HEK293 (cell line): Measurements from ENCODE around the gene MUSTN1.

Experiments used
- CTCF ChIA-PET: fragments of 350-600 bp; formaldehyde crosslinking; extraction: SDS; loops from one replicate; lab custom pipeline; 2021; ENCODE audit warnings: antibody characterized with exemption; lab: Yijun Ruan, JAX
- POLR2A ChIA-PET: fragments of 300-600 bp; formaldehyde crosslinking; extraction: SDS; loops from one replicate; lab custom pipeline; 2020; ENCODE audit warnings: antibody characterized with exemption, inconsistent platforms; lab: Yijun Ruan, JAX
- H3K27ac ChIP-seq: fragments of 200-500 bp; sonication (Bioruptor generic); 2 replicates; pipeline ENCODE4 v1.5.1; 2014; ENCODE audit warnings: low read depth, low read length, control low read depth, inconsistent platforms; ENCODE audit errors: extremely low read depth
- H3K36me3 ChIP-seq, 2 experiments: fragments of 200-500 bp in 1 of 2; sonication (Bioruptor generic) in 1 of 2; 1 replicate in 1 of 2; 2 replicates in 1 of 2; pipeline ENCODE4 v1.5.1; 2014 to 2017; ENCODE audit warnings: inconsistent platforms in 2 of 2, low read length in 2 of 2; ENCODE audit not compliant: control insufficient read depth in 2 of 2, insufficient read depth in 1 of 2
- H3K4me1 ChIP-seq: fragments of 200-500 bp; sonication (Bioruptor generic); 2 replicates; pipeline ENCODE4 v1.5.1; 2014; ENCODE audit warnings: mild to moderate bottlenecking, low read length, inconsistent platforms; ENCODE audit not compliant: control insufficient read depth, insufficient read depth
- H3K4me3 ChIP-seq: 2 replicates; pipeline ENCODE4 v1.5.1; 2011; ENCODE audit warnings: low read depth, mild to moderate bottlenecking, control low read depth, low read length, moderate library complexity
- H3K9me3 ChIP-seq: fragments of 200-500 bp; sonication (Bioruptor generic); 2 replicates; pipeline ENCODE4 v1.5.1; 2014; ENCODE audit warnings: low read depth, low read length, inconsistent platforms; ENCODE audit not compliant: control insufficient read depth, insufficient read depth
- KLF8 ChIP-seq: fragments of 450-650 bp; formaldehyde crosslinking; IDR thresholded peaks from 2 replicates; pipeline ENCODE4 v1.5.1; 2016; ENCODE audit warnings: missing biosample characterization, missing genetic modification characterization
- SCRT2 ChIP-seq: fragments of 450-650 bp; formaldehyde crosslinking; IDR thresholded peaks from 2 replicates; pipeline ENCODE4 v1.5.1; 2016; ENCODE audit warnings: missing biosample characterization, missing genetic modification characterization
- SETDB1 ChIP-seq: IDR thresholded peaks from one replicate; pipeline ENCODE4 v1.6.1; 2017; ENCODE audit warnings: mild to moderate bottlenecking, low read length, moderate library complexity, mixed read lengths; ENCODE audit not compliant: insufficient read length
- WT1 ChIP-seq: fragments of 450-650 bp; formaldehyde crosslinking; IDR thresholded peaks from 2 replicates; pipeline ENCODE4 v1.5.1; 2016; ENCODE audit warnings: missing biosample characterization, missing genetic modification characterization
- ZBTB1 ChIP-seq: fragments of 450-650 bp; formaldehyde crosslinking; IDR thresholded peaks from 2 replicates; pipeline ENCODE4 v1.5.1; 2016; ENCODE audit warnings: missing biosample characterization, missing genetic modification characterization
- ZNF138 ChIP-seq: fragments of 450-650 bp; formaldehyde crosslinking; IDR thresholded peaks from 2 replicates; pipeline ENCODE4 v1.5.1; 2016; ENCODE audit warnings: missing biosample characterization, missing genetic modification characterization, borderline replicate concordance
- ZNF146 ChIP-seq: fragments of 450-650 bp; formaldehyde crosslinking; IDR thresholded peaks from 2 replicates; pipeline ENCODE4 v1.5.1; 2016; ENCODE audit warnings: missing biosample characterization, missing genetic modification characterization
- ZNF169 ChIP-seq: fragments of 450-650 bp; formaldehyde crosslinking; IDR thresholded peaks from 2 replicates; pipeline ENCODE4 v1.5.1; 2016; ENCODE audit warnings: missing biosample characterization, missing genetic modification characterization
- ZNF174 ChIP-seq: fragments of 450-650 bp; formaldehyde crosslinking; IDR thresholded peaks from 2 replicates; pipeline ENCODE4 v1.5.0; 2017; ENCODE audit warnings: missing biosample characterization, mild to moderate bottlenecking, missing genetic modification characterization
- ZNF266 ChIP-seq: fragments of 450-650 bp; formaldehyde crosslinking; IDR thresholded peaks from 2 replicates; pipeline ENCODE4 v1.5.1; 2016; ENCODE audit warnings: missing biosample characterization, missing genetic modification characterization, low read depth
- ZNF274 ChIP-seq, 2 experiments: fragments of 200-500 bp in 1 of 2; fragments of 450-650 bp in 1 of 2; sonication (Bioruptor generic) in 1 of 2; formaldehyde crosslinking in 1 of 2; IDR thresholded peaks; 2 replicates each; pipeline versions ENCODE4 v1.5.1 to v1.6.1; 2014 to 2016; ENCODE audit warnings: borderline replicate concordance in 1 of 2, inconsistent platforms in 1 of 2, low read length in 1 of 2, missing biosample characterization in 1 of 2, missing genetic modification characterization in 1 of 2
- ZNF292 ChIP-seq: fragments of 450-650 bp; formaldehyde crosslinking; IDR thresholded peaks from 2 replicates; pipeline ENCODE4 v1.5.1; 2016; ENCODE audit warnings: low read depth, missing biosample characterization, missing genetic modification characterization, borderline replicate concordance
- ZNF311 ChIP-seq: fragments of 450-650 bp; formaldehyde crosslinking; IDR thresholded peaks from 2 replicates; pipeline ENCODE4 v1.5.1; 2017; ENCODE audit warnings: missing biosample characterization, missing genetic modification characterization, borderline replicate concordance
- ZNF585B ChIP-seq: fragments of 450-650 bp; formaldehyde crosslinking; IDR thresholded peaks from 2 replicates; pipeline ENCODE4 v1.5.1; 2016; ENCODE audit warnings: missing biosample characterization, missing genetic modification characterization
- ZNF670 ChIP-seq: fragments of 450-650 bp; formaldehyde crosslinking; IDR thresholded peaks from 2 replicates; pipeline ENCODE4 v1.5.1; 2016; ENCODE audit warnings: missing biosample characterization, missing genetic modification characterization, low read depth
- ZNF768 ChIP-seq: fragments of 450-650 bp; formaldehyde crosslinking; IDR thresholded peaks from 2 replicates; pipeline ENCODE4 v1.5.1; 2018; ENCODE audit warnings: missing biosample characterization, mild to moderate bottlenecking, missing genetic modification characterization
- ZNF776 ChIP-seq: fragments of 450-650 bp; formaldehyde crosslinking; IDR thresholded peaks from 2 replicates; pipeline ENCODE4 v1.5.0; 2017; ENCODE audit warnings: missing biosample characterization, missing genetic modification characterization, borderline replicate concordance
- ZNF777 ChIP-seq: fragments of 450-650 bp; formaldehyde crosslinking; IDR thresholded peaks from 2 replicates; pipeline ENCODE4 v1.5.1; 2017; ENCODE audit warnings: missing biosample characterization, missing genetic modification characterization, borderline replicate concordance
- ZSCAN23 ChIP-seq: fragments of 450-650 bp; formaldehyde crosslinking; IDR thresholded peaks from 2 replicates; pipeline ENCODE4 v1.5.1; 2016; ENCODE audit warnings: missing biosample characterization, missing genetic modification characterization
- ZSCAN30 ChIP-seq: fragments of 450-650 bp; IDR thresholded peaks from 2 replicates; pipeline ENCODE4 v1.5.1; 2018; ENCODE audit warnings: missing biosample characterization, mild to moderate bottlenecking, missing genetic modification characterization, moderate library complexity
- TF ChIP-seq, protein P1 (sequence below): fragments of 450-650 bp; formaldehyde crosslinking; IDR thresholded peaks from 2 replicates; pipeline ENCODE4 v1.5.1; 2016; ENCODE audit warnings: missing biosample characterization, missing genetic modification characterization
- TF ChIP-seq, protein P2 (sequence below): fragments of 450-650 bp; formaldehyde crosslinking; IDR thresholded peaks from 2 replicates; pipeline ENCODE4 v1.5.1; 2016; ENCODE audit warnings: missing biosample characterization, missing genetic modification characterization
- TF ChIP-seq, protein P3 (sequence below): fragments of 450-650 bp; formaldehyde crosslinking; IDR thresholded peaks from 2 replicates; pipeline ENCODE4 v1.5.1; 2016; ENCODE audit warnings: missing biosample characterization, missing genetic modification characterization, low read depth
- TF ChIP-seq, protein P4 (sequence below): fragments of 450-650 bp; formaldehyde crosslinking; IDR thresholded peaks from 2 replicates; pipeline ENCODE4 v1.5.1; 2016; ENCODE audit warnings: missing biosample characterization, missing genetic modification characterization

The MUSTN1 gene

DNA sequence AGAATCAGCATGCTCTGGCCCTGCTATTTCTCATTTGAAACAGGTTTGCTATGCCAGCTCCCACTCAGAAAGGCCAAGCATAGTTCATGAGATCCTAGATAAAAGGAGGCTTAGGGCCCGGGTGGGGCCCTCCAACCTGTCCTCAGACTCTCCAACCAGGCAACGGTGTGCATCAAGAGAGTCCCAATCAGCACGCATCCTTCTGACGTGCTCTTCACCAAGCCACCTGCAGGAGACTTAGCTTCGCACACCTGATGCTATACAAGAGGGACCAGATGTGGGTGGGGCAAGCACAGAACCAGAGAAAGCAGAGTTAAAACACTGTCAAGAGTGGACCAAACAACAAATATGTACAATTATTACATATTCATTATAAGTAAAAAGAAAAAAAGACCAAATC is 45.2 kb upstream of the MUSTN1 start:
- Histone ChIP-seq H3K27ac (no peak overlapping the region), H3K4me1 (no peaks in the 10 kb centered on the region), H3K9me3 (no peaks in the 10 kb centered on the region), H3K36me3 (peaks cover 0 to 5% of the 10 kb centered on the region in 2 experiments; a peak in 1 of 3 replicates), H3K4me3 (no peak overlapping the region)
- POLR2A ChIA-PET, result no interaction called here
- TF ChIP-seq ZNF274 (IDR thresholded peaks at IDR 0.05; ENCODE audit: low read length) (no peak), ZNF274 (tag by site-specific recombination; IDR thresholded peaks at IDR 0.05; ENCODE audit: borderline replicate concordance) (no peak), ZSCAN23 (tag by site-specific recombination) (no peak), ZNF146 (tag by site-specific recombination) (no peak), ZNF768 (tag by site-specific recombination) (no peak), ZNF138 (tag by site-specific recombination) (no peak), KLF8 (tag by site-specific recombination) (no peak), WT1 (tag by site-specific recombination) (no peak), SCRT2 (tag by site-specific recombination) (no peak), SETDB1 (no peak), ZNF777 (tag by site-specific recombination) (no peak), ZSCAN30 (tag by site-specific recombination) (no peak), ZNF311 (no peak), ZBTB1 (tag by site-specific recombination) (no peak)
- TF ChIP-seq, protein P1, sequence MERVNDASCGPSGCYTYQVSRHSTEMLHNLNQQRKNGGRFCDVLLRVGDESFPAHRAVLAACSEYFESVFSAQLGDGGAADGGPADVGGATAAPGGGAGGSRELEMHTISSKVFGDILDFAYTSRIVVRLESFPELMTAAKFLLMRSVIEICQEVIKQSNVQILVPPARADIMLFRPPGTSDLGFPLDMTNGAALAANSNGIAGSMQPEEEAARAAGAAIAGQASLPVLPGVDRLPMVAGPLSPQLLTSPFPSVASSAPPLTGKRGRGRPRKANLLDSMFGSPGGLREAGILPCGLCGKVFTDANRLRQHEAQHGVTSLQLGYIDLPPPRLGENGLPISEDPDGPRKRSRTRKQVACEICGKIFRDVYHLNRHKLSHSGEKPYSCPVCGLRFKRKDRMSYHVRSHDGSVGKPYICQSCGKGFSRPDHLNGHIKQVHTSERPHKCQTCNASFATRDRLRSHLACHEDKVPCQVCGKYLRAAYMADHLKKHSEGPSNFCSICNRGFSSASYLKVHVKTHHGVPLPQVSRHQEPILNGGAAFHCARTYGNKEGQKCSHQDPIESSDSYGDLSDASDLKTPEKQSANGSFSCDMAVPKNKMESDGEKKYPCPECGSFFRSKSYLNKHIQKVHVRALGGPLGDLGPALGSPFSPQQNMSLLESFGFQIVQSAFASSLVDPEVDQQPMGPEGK (tag by site-specific recombination), result no peak
- TF ChIP-seq, protein P2, sequence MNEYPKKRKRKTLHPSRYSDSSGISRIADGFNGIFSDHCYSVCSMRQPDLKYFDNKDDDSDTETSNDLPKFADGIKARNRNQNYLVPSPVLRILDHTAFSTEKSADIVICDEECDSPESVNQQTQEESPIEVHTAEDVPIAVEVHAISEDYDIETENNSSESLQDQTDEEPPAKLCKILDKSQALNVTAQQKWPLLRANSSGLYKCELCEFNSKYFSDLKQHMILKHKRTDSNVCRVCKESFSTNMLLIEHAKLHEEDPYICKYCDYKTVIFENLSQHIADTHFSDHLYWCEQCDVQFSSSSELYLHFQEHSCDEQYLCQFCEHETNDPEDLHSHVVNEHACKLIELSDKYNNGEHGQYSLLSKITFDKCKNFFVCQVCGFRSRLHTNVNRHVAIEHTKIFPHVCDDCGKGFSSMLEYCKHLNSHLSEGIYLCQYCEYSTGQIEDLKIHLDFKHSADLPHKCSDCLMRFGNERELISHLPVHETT, result no peak
- TF ChIP-seq, protein P3, sequence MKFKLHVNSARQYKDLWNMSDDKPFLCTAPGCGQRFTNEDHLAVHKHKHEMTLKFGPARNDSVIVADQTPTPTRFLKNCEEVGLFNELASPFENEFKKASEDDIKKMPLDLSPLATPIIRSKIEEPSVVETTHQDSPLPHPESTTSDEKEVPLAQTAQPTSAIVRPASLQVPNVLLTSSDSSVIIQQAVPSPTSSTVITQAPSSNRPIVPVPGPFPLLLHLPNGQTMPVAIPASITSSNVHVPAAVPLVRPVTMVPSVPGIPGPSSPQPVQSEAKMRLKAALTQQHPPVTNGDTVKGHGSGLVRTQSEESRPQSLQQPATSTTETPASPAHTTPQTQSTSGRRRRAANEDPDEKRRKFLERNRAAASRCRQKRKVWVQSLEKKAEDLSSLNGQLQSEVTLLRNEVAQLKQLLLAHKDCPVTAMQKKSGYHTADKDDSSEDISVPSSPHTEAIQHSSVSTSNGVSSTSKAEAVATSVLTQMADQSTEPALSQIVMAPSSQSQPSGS (tag by site-specific recombination), result no peak
- TF ChIP-seq, protein P4, sequence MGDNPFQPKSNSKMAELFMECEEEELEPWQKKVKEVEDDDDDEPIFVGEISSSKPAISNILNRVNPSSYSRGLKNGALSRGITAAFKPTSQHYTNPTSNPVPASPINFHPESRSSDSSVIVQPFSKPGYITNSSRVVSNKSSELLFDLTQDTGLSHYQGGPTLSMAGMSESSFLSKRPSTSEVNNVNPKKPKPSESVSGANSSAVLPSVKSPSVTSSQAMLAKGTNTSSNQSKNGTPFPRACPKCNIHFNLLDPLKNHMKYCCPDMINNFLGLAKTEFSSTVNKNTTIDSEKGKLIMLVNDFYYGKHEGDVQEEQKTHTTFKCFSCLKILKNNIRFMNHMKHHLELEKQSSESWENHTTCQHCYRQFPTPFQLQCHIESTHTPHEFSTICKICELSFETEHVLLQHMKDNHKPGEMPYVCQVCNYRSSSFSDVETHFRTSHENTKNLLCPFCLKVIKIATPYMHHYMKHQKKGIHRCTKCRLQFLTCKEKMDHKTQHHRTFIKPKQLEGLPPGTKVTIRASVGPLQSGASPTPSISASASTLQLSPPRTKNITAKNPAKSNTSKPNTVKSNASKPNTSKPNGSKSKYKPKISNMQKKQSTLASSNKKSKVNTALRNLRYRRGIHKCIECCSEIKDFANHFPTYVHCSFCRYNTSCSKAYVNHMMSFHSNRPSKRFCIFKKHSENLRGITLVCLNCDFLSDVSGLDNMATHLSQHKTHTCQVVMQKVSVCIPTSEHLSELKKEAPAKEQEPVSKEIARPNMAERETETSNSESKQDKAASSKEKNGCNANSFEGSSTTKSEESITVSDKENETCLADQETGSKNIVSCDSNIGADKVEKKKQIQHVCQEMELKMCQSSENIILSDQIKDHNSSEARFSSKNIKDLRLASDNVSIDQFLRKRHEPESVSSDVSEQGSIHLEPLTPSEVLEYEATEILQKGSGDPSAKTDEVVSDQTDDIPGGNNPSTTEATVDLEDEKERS (tag by site-specific recombination), result no peak
- CTCF ChIA-PET, result no interaction called here

DNA sequence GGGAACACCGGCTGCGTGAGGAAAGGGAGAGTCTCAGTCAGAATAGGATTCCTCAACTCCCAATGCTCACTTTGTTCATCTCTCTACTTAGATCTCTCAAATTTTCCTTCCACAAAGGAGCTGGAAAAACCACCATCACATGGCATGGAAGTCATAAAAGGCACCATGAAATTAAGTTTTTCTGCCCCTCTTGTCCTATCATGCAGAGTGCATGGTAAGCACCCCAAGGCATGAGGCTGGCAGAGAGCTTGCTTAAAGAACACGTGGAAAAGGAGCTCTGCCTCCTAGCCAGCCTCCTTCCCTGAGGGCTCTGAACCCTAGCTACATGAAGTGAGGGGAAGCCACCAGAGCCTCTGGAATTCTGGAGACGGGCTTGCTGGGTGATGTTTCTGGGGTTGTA is 44.8 kb upstream of the MUSTN1 start:
- no peaks in the 10 kb centered on the region for H3K4me1 ChIP-seq
- ChIA-PET CTCF (interaction anchor here (0.9 kb wide), 1 partner anchor 105 kb away, joined by 3 read pairs; no protein-coding TSS in a partner anchor), POLR2A (no interaction called here)
- no peak overlapping the region for H3K27ac ChIP-seq
- no peak overlapping the region for H3K4me3 ChIP-seq
- H3K9me3 ChIP-seq, result no peaks in the 10 kb centered on the region
- H3K36me3 ChIP-seq, result peaks cover 0 to 5% of the 10 kb centered on the region in 2 experiments; a peak in 1 of 3 replicates
- TF ChIP-seq ZNF292 (tag by site-specific recombination), result no peak
- no peak for TF ChIP-seq ZNF266 (tag by site-specific recombination)
- TF ChIP-seq ZNF169, result no peak
- TF ChIP-seq ZNF670 (tag by site-specific recombination), result no peak
- TF ChIP-seq ZNF585B (tag by site-specific recombination), result no peak
- TF ChIP-seq ZNF174 (tag by site-specific recombination), result no peak
- no peak for TF ChIP-seq ZNF776 (tag by site-specific recombination)
- TF ChIP-seq, protein P4 (tag by site-specific recombination), result no peak
